SU-DHL-6 (cell line): Measurements from ENCODE around the gene ZNF138.

Experiments used
- CTCF ChIP-seq: fragments of 200-600 bp; sonication (generic); IDR thresholded peaks from one replicate; pipeline ENCODE4 v1.5.1; 2017; ENCODE audit warnings: antibody characterized with exemption, mild to moderate bottlenecking, low read length, moderate library complexity; ENCODE audit not compliant: insufficient read depth, poor library complexity, severe bottlenecking
- EZH2phosphoT487 ChIP-seq: fragments of 200-600 bp; sonication (generic), shearing (Covaris generic); conservative IDR thresholded peaks from 2 replicates; pipeline ENCODE4 v1.6.1; 2018; ENCODE audit warnings: mild to moderate bottlenecking, antibody characterized with exemption, low read length, moderate library complexity, mixed read lengths

- TF ChIP-seq CTCF, result no peak
- no peak for TF ChIP-seq EZH2phosphoT487
Measured at GRCh38 chr7:64755865-64756264, 38.4 kb upstream of the ZNF138 start.
